ENCODE data around the gene PDXP.

DNA sequence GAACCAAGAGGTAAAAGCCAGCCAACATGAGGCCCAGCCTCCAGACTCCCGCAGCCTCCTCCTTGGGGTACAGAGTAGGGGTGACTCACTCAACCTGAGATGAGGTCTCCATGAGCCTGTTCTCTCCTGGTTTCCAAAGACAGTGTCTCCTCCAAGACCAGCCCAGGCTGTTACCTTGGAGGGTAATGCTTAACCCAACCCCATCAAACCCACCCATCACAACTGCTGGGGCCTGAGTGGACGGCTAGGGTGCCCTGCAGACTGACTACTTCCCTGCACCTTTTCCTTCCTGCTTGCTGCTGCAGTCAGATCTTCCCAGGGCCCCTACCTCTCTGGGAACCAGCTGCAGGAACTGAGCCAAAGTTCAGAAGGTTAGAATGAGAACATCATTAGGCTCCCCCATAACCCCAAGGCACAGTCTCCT, 22.5 kb downstream of the PDXP start:
- TF ChIP-seq, protein P1, sequence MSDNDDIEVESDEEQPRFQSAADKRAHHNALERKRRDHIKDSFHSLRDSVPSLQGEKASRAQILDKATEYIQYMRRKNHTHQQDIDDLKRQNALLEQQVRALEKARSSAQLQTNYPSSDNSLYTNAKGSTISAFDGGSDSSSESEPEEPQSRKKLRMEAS (IDR thresholded peaks at IDR 0.05; ENCODE audit: insufficient read depth, insufficient read length) = no peak
- TF ChIP-seq, protein P2, sequence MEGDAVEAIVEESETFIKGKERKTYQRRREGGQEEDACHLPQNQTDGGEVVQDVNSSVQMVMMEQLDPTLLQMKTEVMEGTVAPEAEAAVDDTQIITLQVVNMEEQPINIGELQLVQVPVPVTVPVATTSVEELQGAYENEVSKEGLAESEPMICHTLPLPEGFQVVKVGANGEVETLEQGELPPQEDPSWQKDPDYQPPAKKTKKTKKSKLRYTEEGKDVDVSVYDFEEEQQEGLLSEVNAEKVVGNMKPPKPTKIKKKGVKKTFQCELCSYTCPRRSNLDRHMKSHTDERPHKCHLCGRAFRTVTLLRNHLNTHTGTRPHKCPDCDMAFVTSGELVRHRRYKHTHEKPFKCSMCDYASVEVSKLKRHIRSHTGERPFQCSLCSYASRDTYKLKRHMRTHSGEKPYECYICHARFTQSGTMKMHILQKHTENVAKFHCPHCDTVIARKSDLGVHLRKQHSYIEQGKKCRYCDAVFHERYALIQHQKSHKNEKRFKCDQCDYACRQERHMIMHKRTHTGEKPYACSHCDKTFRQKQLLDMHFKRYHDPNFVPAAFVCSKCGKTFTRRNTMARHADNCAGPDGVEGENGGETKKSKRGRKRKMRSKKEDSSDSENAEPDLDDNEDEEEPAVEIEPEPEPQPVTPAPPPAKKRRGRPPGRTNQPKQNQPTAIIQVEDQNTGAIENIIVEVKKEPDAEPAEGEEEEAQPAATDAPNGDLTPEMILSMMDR (IDR thresholded peaks at IDR 0.05; ENCODE audit: extremely low read depth in 1 of 2, insufficient read depth in 1 of 2, low read depth in 1 of 2, low read length in 2 of 2) = no peak
- TF ChIP-seq POLR2A (IDR thresholded peaks at IDR 0.05; ENCODE audit: low read depth, low read length) (no peak), EZH2 (IDR thresholded peaks at IDR 0.05; ENCODE audit: borderline replicate concordance, low read depth, low read length, severe bottlenecking) (no peak), POLR2AphosphoS5 (IDR thresholded peaks at IDR 0.05; ENCODE audit: insufficient read depth, low read depth, low read length) (no peak), GATA2 (IDR thresholded peaks at IDR 0.05; ENCODE audit: insufficient read depth, insufficient read length, low read depth, low read length) (no peak)

All from endothelial cell of umbilical vein (primary cell).